GM19438 (cell line): ENCODE results near the gene PPIB.
"Not testable (repeated sequence)": the region's sequence is repeated elsewhere in the genome, so short reads cannot be mapped to it uniquely, and the experiment has no call there.

Experiments used
- ATAC-seq: cut with Tn5 transposase; IDR thresholded peaks from one replicate; pipeline ENCODE4 v1.9.1; 2021; ENCODE audit warnings: low read depth; ENCODE audit not compliant: unreplicated experiment

Gene PPIB

DNA sequence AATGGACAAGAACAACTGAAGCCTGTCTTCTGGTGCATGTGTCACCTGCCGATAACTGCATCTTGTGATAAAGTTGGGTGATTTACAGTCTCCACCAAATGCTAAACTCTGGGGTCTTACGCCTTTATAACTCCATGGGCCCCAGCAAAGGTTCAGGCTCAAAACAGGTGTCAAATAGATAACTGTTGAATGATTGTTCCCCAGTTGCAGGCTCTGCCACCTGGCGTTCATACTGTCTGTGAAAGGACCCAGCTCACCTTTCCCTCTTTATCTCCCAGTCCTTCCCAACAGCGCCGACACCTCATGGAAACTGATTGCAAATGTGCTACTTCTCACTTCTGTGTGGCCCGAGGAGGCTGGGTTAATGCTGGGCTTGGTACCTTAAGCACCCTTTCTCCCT is 19.5 kb downstream of the PPIB start:
- no peak for ATAC-seq

DNA sequence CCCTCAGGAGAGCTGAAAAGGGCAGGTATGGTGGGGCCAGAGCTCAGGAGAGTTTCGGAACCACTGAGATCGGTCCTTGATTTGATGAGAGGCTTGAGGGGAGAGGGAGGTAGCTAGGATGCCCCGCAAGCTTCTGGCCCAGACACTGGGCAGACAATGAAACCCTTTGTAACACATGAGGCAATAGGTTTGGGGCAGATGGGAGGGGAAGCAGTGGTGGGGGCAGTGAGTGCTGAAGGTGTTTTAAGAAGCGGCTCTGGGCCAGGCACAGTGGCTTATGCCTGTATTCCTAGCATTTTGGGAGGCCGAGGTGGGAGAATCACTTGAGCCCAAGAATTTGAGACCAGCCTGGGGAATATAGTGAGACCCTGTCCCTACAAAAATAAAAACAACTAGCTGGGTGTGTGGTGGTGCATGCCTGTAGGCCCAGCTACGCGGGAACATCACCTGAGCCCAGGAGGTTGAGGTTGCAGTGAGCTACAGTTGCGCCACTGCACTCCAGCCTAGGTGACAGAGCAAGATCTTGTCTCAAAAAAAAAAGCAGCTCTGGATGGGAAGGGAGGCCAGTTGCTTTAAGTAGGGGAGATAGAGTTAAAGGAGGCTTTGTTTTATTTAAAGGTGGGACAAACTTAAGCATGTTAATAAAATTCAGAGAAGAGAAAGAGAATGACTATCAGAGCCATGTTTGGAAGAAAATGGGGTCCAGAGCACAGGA is 20.9 kb downstream of the PPIB start:
- no peak for ATAC-seq

DNA sequence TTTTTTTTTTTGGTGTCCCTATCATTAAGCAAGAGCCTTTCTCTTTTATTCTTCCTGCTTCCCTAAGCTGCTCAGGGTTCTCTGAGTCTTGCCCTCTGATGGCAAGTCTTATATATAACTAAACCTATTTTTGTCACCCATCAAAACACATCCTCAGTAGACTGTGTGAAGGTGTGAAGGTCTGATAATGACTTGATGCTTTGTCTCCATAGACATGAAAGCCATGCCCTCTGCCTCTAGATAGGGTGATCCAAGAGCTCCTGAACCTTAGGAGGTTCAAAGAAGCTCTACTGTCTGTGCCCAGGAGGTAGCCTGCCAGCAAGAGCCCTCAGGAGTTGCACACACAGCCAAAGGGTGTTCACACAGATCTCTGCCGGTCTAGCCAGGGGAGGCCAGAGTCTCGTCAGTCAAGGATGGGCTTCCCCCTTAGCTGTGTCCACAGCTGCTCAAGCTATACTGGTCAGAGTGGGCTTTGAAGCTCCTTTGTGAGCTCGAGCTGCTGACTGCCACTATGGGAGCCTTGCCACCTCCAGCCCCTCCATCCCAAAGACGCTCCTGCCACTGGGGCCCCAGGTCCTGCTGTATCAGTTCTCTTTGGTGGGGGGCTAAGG is 24.4 kb downstream of the PPIB start:
- ATAC-seq, result no peak

DNA sequence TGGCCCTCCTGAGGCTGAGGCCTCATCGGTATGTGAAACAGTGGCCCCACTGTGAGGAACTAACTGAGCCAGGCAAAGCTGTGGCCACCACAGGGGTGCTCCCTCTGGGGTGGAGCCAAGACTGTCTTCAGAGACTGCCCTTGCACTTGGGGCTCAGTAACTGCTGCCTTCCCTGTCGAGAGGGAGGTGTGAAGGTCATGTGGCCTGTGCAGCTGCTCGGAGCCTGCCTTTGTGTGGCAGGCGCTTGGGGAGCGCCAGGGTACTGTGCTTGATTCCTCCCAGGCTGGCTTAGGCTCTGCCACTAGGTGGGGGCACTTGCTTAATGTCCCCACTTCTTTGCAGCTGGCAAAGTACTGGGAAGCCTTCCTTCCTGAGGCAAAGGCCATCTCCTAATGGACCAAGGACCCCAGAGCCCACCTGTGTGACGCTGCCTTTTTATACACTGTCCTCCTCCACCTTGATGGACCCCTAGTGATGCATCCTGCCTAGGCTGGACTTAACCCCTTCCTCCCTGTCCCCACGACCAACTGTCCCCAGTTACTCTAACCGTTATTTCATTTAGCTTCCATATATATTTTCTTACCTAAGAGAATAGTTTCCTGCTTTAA is 25.5 kb downstream of the PPIB start:
- ATAC-seq, result no peak

DNA sequence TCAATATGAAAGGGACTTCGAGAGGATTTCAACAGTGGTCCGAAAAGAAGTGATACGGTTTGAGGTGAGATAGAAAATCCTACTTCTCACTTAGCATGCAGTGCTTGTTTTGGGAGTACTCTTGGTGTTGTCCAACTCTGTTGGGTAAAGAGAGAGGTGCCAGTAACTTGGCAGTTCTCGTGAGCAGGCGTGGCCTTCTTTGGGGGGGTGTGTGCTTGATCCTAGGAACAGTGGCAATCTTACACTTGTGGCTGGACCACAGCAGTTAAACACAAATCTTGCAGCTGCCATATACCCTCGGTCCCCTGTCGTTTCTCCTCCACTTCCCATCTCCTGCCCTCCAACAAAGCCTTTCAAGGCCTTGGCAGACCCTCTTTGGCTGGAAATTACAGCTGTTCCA is 26.5 kb downstream of the PPIB start:
- ATAC-seq, result no peak

DNA sequence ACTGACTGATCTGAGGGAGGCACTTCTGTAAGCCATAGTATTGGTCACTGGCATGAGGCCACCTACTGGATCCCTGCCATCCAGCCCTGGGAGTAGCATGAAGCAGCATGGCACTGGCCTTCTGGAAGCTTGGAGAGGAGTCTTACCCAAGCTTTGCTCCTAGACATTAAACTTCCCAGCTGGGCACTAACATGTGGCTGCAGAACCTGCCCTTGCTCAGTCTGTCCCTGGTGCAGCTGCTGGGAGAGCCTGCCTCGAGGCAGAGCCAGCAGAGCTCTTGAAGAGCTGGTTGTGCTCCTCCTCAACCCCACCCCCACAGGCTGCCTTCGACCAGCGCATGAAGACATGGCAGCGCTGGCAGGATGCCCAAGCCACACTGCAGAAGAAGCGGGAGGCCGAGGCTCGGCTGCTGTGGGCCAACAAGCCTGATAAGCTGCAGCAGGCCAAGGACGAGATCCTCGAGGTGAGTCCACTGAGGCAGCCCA is 28.4 kb downstream of the PPIB start:
- no peak for ATAC-seq

DNA sequence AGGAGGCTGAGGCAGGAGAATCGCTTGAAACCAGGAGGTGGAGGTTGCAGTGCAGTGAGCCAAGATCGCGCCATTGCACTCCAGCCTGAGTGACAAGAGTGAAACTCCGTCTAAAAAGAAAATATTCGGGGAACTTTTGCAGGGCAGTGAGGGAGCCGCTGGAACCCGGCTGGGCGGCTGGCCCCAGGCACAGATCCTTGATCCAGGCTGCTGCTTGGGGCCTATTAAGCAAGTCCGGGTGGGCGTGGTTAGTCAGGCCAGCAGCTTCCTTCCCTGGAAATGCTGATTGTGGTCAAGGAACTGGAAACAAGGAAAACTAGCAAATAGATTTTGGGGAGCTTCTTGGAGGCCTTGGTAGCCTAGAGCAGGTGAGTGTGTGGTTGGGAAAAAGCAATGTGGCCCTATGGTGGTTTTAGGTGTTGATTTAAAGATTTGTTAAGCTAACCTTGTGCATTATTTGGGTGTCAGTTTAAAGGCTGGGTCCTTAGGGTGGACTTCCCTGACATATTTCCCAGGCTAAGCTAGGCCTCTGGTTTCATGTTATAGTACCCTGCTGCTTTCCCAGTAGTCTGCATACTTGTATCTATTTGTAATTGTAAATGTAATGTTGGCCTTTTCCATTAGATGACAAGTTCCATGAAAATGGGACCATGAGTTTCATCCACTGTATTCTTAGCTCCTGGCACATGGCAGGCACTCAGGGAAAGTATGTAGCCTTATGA is 29.0 kb downstream of the PPIB start:
- ATAC-seq, result no peak

DNA sequence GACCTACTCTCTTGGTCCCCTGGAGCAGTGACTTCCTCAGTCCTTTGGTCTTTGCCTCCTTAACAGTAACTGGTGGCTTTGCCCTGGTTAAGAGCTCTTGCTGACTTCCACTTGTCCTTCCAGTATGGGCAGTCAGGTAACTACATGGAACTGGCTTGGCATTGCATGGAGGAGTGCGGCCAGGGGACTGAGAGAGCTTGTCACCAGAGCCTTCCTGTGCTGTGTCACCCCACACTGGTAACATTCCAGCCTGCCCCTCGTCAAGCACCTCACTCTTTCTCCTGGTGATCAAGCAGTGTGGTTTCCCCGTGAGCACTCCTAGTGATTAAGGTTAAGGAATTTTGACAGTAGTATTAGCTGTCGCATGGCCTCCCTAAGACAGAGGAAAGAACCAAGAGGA is 30.6 kb downstream of the PPIB start:
- no peak for ATAC-seq

DNA sequence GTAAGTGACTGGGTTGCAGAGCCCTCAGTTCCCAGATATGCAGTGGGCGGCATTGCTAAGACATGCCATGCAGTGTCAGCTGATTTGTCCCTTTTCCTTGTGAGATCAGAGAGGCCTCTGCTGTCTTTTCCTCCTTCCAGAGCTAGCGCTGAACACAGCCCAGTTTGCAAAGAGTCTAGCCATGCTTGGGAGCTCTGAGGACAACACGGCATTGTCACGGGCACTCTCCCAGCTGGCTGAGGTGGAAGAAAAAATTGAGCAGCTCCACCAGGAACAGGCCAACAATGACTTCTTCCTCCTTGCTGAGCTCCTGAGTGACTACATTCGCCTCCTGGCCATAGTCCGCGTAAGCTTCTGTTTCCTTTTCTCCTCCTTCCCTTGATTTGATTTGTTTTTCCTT is 31.3 kb downstream of the PPIB start:
- no peak for ATAC-seq

DNA sequence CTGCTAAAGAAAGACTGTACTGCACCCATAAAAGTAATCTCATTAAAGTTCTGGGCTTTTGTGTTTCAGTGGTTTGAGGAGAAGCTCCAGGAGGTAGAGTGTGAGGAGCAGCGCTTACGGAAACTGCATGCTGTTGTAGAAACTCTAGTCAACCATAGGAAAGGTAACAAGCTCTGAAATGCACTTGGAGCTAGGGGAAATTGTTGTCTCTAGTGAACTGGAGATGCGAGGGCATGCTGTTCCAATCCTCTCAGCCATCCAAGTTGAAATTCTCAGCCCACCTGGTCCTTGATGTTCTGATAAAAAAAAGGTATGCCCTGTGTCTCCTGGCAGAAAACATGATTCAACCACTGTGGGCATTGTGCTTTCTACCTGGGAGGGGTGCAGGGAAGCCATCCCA is 32.7 kb downstream of the PPIB start:
- no peak for ATAC-seq

DNA sequence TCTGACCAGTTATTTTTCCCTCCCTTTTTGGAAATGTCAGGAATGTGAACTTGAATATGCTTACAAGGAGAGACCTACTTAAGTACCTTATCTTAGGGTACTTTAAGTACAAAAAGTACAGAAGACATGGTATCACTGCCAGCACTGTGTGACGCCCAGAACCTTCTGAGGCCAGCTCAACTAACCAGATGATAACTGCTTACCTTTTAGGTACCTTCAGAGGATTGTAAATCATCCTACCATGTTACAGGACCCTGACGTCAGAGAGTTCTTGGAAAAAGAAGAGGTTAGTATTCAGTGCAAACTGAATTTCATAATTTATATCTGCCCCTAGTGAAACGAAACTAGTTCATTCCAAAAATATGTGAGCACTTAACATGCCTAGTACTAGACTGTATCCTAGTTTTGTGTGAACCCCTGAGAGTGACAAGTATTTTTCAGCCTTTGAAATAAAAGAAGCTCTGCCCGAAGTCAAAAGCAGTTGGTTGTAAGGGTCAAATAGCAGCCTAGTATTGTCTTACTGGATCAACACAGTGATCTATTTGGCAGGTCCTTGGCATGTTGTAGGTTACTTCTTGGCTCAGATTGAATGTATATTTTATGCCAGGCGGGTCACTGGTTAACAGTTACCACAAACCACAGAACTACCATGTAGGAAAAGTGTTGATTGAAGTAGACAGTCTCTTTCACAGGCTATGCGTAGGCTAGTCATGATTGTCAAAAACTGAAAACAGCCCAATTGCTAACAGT is 35.1 kb downstream of the PPIB start:
- no peak for ATAC-seq

DNA sequence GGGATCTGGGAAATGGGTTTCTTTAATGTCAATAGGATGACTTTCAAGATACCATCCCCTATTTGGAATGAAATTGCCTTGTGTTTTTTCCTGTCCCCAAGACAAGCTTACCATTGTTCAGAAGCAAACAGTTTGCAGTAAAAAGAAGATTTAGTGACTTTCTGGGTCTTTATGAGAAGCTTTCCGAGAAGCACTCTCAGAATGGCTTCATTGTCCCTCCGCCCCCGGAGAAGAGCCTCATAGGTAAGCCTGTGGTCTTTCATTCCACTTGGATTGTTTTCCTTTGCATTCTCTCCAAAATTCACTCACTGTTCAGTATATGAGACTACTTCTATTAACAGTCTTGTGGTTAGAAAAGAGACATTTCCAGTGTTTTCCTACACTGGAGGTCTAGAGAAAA is 36.8 kb downstream of the PPIB start:
- ATAC-seq, result no peak

DNA sequence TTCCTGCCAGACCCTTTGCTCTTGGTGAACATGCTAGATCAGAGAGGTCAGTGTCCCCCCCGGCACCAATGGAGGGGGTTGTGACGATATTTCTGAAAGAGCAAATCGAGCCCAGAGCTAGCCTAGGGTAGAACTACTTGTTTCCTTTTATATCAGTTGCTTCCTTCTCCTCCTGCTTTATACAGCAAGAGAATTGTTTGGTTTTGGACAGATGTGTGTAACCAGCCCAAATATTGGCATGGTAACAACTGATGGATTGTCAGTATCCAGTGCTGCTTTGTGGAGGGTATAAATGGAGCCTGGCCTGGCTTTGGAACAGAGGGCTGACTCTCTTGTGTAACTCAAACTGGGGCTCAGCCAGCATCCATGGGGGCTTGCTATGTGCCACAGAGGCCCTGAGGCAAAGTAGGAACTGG is 39.9 kb downstream of the PPIB start:
- ATAC-seq, result no peak

DNA sequence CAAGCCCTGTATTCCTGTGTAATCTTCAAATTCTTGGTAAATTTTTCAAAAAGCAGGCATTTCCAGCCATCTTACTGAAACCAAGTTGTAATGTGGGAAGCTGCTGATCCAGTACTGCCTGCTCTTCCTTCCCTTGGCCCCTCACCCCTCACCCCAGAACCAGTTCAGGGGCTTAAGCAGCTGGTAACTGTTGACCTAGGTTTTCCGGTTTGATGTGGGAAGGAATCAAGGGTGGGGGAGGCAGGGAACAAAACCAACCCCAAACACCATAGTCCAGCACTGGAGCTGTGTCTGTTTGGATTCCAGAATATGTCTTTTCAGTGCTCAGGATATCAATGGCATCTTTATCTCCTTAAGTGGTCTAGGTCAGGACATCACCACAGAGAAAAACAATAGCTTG is 40.4 kb downstream of the PPIB start:
- no peak for ATAC-seq

DNA sequence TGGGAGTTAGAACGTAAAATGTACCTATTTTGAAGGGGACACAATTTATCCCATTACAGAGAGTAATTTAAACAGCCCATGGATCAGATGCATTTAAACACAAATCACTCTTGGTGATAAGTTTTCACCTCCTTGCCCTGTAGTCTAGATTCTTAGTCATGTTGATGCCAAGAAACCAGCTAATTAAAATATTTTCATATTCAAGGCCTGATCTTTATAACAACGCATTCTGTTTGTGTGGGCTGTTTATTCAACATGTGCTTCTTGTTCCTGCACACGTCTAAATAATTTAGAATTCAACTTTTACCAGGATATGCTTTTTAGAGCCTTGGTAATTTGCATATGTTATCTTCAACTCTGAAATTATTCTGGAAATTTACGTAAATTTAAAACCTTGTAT is 41.2 kb downstream of the PPIB start:
- no peak for ATAC-seq

DNA sequence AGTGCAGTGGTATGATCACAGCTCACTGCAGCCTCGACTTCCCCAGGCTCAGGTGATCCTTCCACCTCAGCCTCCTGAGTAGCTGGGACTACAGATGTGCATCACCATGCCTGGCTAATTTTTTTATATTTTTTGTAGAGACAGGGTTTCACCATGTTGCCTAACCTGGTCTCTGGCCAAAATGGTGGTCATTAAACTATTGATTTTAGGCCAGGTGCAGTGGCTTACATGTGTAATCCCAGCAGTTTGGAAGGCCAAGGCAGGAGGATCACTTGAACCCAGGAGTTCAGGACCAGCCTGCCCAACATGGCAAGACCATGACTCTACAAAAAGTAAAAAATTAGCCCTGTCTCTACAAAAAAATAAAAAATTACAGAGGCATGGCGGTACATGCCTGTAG is 42.5 kb downstream of the PPIB start:
- not testable (repeated sequence) for ATAC-seq

DNA sequence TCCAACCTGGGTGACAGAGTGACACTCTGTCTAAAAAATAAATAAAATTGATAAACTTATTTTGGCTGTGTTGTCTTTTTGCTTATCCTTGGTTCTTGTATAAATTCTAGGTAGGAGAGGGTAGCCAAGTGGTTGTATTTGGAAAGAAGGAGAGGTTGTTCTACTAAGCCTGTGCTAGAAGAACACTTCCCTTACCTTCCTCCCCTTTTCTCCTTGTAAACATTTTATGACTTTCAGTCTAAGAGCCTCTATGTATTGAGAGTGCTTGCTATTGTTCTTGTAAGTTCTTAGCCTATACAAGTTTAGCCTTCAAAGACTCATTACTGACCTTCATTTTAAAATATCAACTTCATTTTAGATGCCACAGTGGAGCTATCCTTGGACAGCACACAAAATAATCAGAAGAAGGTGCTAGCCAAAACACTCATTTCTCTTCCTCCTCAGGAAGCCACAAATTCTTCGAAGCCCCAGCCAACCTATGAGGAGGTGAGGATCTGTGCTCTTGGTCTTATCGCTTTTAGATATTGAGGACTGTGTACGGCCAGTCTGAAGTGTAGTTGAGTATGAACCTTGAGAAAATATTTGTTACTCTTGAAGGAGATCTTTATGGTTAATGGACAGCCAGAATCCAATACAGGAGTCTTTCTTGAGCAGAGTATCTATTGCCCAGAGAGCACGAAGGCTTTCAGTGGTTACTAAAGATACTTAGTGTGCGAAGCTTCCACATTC is 44.9 kb downstream of the PPIB start:
- ATAC-seq, result no peak

DNA sequence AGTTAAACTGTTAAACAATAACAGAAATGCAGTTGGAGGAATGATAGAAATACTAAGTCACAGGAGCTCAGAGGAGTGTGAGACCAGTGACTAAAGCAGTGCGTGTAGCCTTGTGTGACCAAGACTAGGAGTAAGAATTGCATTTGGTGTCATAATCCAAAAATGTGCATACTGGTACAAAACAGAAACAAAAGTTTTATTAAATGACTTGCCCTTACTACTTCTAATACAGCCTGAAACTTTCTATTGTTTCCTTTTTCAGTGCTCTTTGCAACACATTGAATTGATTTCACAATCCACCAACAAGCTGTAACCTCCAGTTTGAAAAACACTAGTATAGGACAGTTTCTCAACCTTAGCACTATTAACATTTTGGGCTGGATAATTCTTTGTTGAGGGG is 49.9 kb downstream of the PPIB start:
- ATAC-seq, result no peak

DNA sequence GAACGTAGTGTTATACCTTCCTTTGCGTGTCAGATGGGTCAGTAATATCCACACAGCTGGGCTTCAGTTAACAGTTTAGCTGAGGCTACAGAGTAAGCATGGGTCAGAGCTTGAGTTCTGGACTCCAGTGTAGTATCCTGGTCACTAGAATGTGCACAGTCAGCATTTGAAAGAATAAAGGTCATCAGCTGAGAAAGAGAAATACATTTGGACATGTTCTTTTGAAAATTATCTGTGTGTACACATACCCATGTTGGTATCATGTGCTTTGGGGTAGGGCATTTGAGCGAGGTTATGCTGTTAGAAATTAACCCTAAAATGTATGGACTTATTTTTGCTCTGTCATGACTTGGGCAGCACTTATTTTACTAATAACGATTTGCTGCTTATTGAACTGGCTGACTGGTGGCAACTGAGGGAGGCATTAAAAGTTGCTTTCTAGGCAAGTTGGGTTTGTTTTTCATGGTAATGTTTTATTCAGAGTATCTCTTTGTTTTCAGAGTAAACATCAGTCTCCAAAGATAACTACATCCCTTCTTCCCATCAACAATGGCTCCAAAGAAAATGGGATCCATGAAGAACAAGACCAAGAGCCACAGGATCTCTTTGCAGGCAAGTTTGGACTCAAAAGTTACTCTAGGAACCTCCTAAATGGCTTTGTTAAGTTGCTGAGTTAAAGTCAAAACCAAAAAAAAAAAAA is 50.6 kb downstream of the PPIB start:
- no peak for ATAC-seq

DNA sequence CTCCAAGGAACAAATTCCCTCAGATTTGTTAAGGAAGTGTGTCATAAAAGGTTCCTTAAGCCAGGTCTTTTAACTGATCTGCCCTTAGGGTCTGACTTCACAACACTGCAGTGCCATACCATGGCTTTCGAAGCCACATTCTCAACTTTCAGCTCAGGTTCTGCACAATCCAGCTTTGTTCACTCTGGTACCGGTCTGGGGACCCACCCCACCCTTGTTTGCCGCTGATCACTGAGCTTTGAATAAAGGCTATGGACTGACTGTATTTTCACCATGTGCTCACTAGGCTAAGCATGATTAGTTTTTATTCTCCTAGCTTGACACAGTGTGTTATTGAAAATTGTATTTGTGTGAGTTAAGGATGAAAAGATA is 51.2 kb downstream of the PPIB start:
- no peak for ATAC-seq
